Epithelial cell of prostate (primary cell): ENCODE results near the gene GP1BB.

ENCODE experiments used
- DNase-seq: peaks from one replicate; pipeline ENCODE4 v3.0.0-alpha.2; 2011; ENCODE audit warnings: low read depth, low spot score
- H3K27ac ChIP-seq: fragments of 450-650 bp; 2 replicates; pipeline ENCODE4 v1.5.1; 2017; ENCODE audit warnings: mild to moderate bottlenecking

GP1BB gene

GRCh38 chr22:19764299-19764593 lies 40.9 kb downstream of the GP1BB start:
- no peak for DNase-seq
- H3K27ac ChIP-seq: no peak overlapping the region

- DNase-seq: no peak
- H3K27ac ChIP-seq: no peak overlapping the region
Measured at GRCh38 chr22:19764636-19765476, 41.5 kb downstream of the GP1BB start.

- H3K27ac ChIP-seq: peak overlapping the region; percentile 17
- no peak for DNase-seq
Measured at GRCh38 chr22:19765477-19766239, 42.3 kb downstream of the GP1BB start.

GRCh38 chr22:19766240-19766510 lies 42.8 kb downstream of the GP1BB start:
- DNase-seq: no peak
- peak overlapping the region; percentile 17 for H3K27ac ChIP-seq

- H3K27ac ChIP-seq: peak overlapping the region; percentile 17
Measured at GRCh38 chr22:19766511-19767426, 43.4 kb downstream of the GP1BB start.

GRCh38 chr22:19767427-19768341 lies 44.3 kb downstream of the GP1BB start:
- H3K27ac ChIP-seq: no peak overlapping the region
- no peak for DNase-seq

More at GRCh38 chr22:19766511-19767426, 43.4 kb downstream of the GP1BB start:
- no peak for DNase-seq

- DNase-seq: no peak
- H3K27ac ChIP-seq: no peak overlapping the region
Measured at GRCh38 chr22:19769393-19769715, 46.0 kb downstream of the GP1BB start.

GRCh38 chr22:19770349-19771220 lies 47.2 kb downstream of the GP1BB start:
- no peak for DNase-seq
- no peak overlapping the region for H3K27ac ChIP-seq

GRCh38 chr22:19772422-19772672 lies 49.0 kb downstream of the GP1BB start:
- H3K27ac ChIP-seq: no peak overlapping the region
- no peak for DNase-seq

- DNase-seq: no peak
- H3K27ac ChIP-seq: no peak overlapping the region
Measured at GRCh38 chr22:19772673-19773469, 49.5 kb downstream of the GP1BB start.

GRCh38 chr22:19773470-19774040 lies 50.2 kb downstream of the GP1BB start:
- H3K27ac ChIP-seq: no peak overlapping the region
- DNase-seq: no peak
